ENCODE data around the gene FBXL13.
"Not testable (repeated sequence)": the region's sequence is repeated elsewhere in the genome, so short reads cannot be mapped to it uniquely, and the experiment has no call there.

- TF ChIP-seq CTCF, POLR2A (IDR thresholded peaks at IDR 0.05): not testable (repeated sequence)
Observed at GRCh38 chr7:102977586-102977985, 97.0 kb downstream of the FBXL13 start.
